ENCODE measurements around the gene SOX10.

- TF ChIP-seq CTCF (IDR thresholded peaks at IDR 0.05; ENCODE audit: low read depth, low read length) (no peak), POLR2A (IDR thresholded peaks at IDR 0.05; ENCODE audit: extremely low read depth, insufficient read length) (no peak), MAX (IDR thresholded peaks at IDR 0.05; ENCODE audit: low read depth, low read length) (no peak)
Observed at GRCh38 chr22:37991731-37992442, 7.5 kb upstream of the SOX10 start.
